Upper lobe of left lung (tissue), 4 donors: ENCODE data around the gene ENTR1.

ENCODE experiments used
- CTCF ChIP-seq, 6 experiments: fragments of 450-650 bp in 4 of 6; fragments of 200-600 bp in 2 of 6; sonication (generic) in 2 of 6; IDR thresholded peaks; one replicate each; pipeline ENCODE4 v1.5.1; 2016 to 2019; ENCODE audit warnings: antibody characterized with exemption in 6 of 6
- EP300 ChIP-seq, 4 donors: sonication (generic); formaldehyde crosslinking; IDR thresholded peaks; one replicate each; pipeline ENCODE4 v1.5.1; 2017; ENCODE audit warnings: antibody characterized with exemption in 4 of 4, control low read depth in 2 of 4
- POLR2A ChIP-seq, 4 donors: fragments of 450-650 bp; IDR thresholded peaks; one replicate each; pipeline ENCODE4 v1.5.1; 2016 to 2017; ENCODE audit warnings: antibody characterized with exemption in 4 of 4, mild to moderate bottlenecking in 2 of 4
- POLR2AphosphoS5 ChIP-seq, 2 donors: sonication (generic); formaldehyde crosslinking; IDR thresholded peaks; one replicate each; pipeline ENCODE4 v1.5.1; 2017; ENCODE audit warnings: antibody characterized with exemption in 2 of 2

GRCh38 chr9:136372006-136372405 lies 38.4 kb downstream of the ENTR1 start:
- TF ChIP-seq CTCF (IDR thresholded peaks at IDR 0.05), result no peak
- no peak for TF ChIP-seq EP300 (IDR thresholded peaks at IDR 0.05)
- TF ChIP-seq POLR2AphosphoS5 (IDR thresholded peaks at IDR 0.05), result no peak
- TF ChIP-seq POLR2A (IDR thresholded peaks at IDR 0.05), result no peak
